H54 (cell line): ENCODE data around the gene SLC66A1.

Experiments
- DNase-seq: peaks from one replicate; pipeline ENCODE4 v3.0.0; 2011; ENCODE audit warnings: low spot score, mixed read lengths; ENCODE audit not compliant: insufficient read length
- FAIRE-seq: peaks from 3 replicates; lab custom pipeline; 2011; peaks lifted over from hg19 to GRCh38; lab: Jason Lieb, UNC
- POLR2A ChIP-seq: IDR thresholded peaks from 2 replicates; pipeline ENCODE4 v1.6.1; 2011; ENCODE audit warnings: low read depth, mild to moderate bottlenecking, low read length

SLC66A1 gene

DNA sequence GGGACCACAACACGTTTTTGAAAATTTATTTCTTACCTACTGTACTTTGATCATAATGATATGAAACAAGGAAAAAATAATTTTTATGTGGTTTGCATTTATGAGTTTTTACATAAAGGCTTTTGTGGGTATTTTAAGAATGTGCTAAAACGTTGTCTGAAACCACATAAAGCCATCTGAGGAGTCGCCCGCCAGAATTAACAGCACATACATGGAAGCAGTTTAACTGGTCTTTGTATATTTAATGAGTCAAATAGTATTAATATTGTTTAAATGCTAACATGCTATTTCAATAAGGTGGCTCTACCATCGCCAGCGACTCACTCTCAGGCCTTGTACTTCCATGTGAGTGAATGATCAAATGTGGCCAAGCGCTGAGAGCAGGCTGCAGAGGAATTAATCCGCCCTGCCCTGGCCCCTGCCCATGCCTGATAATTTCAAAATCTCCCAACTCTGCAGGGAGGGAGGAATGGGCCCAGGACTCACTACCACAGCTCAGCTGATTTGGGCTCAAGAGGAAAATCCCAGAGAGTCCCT lies 49.6 kb downstream of the SLC66A1 start:
- no peak for TF ChIP-seq POLR2A
- FAIRE-seq: no peak
- no peak for DNase-seq

- DNase-seq: no peak
- no peak for FAIRE-seq
- TF ChIP-seq POLR2A: no peak
These were observed 51.5 kb downstream of the SLC66A1 start for GRCh38 chr1:19363536-19364152.

DNA sequence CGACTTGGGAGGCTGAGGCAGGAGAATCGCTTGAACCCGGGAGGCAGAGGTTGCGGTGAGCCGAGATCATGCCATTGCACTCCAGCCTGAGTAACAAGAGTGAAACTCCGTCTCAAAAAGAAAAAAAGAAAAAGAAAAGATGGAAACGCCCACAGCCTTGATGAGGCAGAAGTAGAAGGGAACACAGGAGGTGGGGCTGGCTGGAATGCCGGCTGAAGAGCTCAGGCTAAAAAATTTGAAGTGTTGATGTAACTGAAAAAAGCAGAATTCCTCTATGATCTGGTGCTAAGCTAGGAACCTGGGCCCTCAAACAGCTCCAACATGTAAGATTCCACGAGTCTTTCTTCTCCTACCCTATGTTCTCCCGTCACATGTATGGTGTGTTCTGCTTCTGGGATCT lies 53.6 kb downstream of the SLC66A1 start:
- FAIRE-seq (no peak), DNase-seq (no peak)
- TF ChIP-seq POLR2A: no peak

DNA sequence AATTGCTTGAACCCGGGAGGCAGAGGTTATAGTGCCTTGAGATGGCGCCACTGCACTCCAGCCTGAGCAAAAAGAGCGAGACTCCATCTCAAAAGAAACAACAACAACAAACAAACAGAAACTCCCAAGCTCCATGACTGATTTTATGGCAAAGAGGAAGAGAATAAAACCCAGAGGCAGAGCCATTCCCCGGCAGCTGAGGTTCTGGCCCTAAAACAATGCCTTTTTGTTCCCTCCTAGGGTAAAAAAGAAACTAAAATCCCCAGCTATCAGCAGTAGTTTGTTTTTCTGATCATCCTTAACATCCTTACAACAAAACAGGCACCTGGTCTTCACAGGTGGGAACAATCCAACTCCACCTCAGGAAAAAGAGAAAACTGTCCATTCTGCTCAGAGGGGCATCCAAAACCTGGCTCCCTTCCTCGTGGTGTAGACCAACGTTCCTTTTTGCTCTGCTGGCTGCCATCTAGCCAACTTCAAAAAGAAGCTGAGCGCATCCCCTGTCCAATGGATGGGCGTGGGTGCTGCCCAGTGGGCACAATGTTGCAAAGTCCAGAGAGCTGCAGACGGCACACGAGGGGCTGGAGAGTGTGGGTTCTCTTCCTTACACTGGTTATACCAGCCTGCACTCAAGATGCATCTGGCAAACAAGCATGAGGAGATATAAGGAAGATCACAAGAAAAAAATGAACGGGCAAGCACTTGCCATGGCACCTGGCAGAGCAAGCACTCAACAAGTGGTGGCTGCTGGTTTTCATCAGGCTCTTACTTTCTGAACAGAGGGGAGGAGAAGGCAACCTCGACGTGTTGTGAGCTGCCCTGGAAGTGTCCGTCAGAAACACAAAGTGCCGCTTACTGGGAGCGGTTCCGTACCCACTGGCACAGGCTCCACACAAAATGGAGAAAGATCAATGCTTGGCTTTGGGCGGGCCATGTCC lies 54.7 kb downstream of the SLC66A1 start:
- no peak for TF ChIP-seq POLR2A
- DNase-seq (no peak), FAIRE-seq (no peak)

DNA sequence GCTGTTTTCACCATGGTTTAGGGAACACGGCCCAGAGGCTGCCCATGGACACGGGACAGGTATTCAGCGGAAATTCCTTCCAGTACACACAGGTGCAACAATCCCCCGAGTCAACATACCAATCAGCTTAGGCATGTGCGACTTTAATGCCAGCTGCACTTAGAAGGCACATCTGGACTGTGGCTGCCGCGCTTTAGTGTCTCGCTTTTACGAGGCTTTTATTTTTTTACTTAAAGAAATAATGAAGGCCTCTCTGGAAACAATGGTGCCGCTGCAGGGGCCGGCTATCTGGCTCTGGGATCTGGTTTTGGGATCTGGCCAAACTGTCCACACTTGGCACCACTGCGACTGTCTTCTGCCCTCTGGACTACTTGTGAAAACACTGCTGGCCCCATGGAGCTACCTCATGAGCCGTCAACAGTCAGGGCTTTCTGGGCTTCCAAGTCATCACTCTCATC lies 55.5 kb downstream of the SLC66A1 start:
- no peak for FAIRE-seq
- DNase-seq: no peak
- no peak for TF ChIP-seq POLR2A

GRCh38 chr1:19368050-19368449 lies 55.9 kb downstream of the SLC66A1 start:
- DNase-seq (no peak), FAIRE-seq (no peak)
- TF ChIP-seq POLR2A: no peak

- DNase-seq (no peak), FAIRE-seq (no peak)
- TF ChIP-seq POLR2A: no peak
These were observed 56.8 kb downstream of the SLC66A1 start for GRCh38 chr1:19368964-19369363.

GRCh38 chr1:19369396-19370090 lies 57.4 kb downstream of the SLC66A1 start:
- DNase-seq (no peak), FAIRE-seq (no peak)
- TF ChIP-seq POLR2A: no peak

DNA sequence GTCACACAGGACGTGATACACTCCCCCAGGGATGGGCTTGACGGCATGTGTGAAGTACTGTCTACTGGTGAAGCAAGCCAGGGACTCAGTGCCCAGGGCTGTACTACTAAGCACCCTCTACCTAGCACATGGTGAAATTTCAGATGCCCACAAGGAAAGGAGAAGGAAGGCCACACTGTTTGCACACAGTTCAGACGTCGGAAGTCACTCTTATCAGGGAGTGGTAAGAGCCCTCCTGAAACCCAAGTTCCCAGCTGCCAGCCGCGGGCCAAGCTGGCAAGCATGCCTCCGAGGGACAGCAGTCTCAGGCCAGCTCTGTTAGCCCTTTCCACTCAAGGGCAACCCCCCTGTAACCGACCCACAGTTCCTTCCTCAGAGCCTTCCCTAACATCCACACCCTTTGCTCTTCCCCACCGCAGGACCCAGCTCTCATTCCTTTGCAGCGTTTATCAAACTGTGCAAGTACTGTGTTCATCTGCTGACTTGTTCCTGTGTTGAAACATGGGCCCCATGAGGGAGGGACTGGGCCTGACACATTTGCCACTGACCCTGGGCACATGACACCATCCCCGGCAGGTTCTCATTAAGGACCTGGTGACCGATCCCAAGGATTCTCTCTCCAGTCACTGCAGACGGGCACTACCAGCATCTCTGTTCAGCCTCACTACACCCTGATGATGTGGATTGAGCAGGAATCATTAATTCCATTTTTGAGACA lies 58.5 kb downstream of the SLC66A1 start:
- TF ChIP-seq POLR2A: no peak
- FAIRE-seq: no peak
- DNase-seq: no peak

DNA sequence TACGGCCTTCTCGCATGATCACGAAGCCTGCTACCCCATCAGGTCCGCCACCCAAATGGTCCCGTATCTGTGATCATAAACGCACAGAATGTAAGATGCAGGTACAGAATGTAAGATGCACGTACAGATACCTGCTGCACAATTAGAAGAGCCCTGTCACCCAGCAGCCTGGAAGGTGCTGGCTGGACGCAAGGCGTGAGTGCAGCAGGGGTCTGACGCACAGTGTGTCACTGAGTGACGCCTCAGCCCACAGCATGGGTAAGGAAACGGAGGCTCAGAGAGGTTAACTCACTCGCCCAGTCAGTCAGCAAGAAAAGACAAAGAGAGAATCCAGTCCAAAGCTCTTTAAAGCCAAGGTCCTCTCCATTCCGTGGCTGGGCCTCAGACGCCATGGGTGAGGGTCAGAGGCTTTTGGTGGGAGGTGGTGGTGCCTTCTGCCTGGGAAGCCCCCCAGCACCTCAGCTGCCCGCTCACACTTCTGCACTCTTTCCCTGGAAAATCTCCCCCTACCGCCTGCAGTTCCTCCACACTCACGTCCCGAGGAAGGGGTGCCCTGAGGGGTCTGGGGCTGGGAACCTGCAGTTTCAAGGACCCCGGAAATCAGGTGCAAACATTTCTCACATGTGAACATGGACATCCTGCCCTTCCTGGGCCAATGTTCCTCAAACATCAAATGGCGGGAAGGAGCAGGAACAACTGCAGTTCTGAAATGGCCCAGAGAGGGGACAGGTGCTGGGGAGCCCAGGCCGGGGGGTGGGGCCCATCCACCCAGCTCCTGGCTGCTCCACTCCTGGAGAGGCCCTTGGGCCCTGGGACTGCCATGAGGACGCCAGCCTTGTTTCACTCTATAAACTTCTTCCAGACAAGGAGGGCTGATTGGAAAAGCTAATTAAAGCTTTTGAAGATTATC lies 59.4 kb downstream of the SLC66A1 start:
- DNase-seq (no peak), FAIRE-seq (no peak)
- no peak for TF ChIP-seq POLR2A

DNA sequence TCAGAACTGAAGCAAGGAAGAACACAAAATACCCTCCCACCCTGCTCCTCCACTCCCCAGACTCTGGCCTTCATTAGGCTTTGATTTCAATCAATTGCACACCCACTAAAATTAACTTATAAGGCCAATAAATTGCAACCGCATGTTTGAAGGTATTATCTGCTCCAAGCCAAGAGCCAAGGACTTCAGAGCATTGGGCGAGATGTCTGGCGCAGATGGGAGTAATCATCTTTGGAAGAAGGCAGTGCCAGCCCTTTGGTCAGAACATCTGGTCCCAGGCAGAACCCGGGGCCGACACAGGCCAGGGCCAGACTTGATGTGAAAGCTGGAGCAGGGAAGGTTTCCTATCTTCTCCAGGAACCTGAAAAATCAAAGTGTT lies 60.0 kb downstream of the SLC66A1 start:
- no peak for TF ChIP-seq POLR2A
- FAIRE-seq: no peak

DNA sequence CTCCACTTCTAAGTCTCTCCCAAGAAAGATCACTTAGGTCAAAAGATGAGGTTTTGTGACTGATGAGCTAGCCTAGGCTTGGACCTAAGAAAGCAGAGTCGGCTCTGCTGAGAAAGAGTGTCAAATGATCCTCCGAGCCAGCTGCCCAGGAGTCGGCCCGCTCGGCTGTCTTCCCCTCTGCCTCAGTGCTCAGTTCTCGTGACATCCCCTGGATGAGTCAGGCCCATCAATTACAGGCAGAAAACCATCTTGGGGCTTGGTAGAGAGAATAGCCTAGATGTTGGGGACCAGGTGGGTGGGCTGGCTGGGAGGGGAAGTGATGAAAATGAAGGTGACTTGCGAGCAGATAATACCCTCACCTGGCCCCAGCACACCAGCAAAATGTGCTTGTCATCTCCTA lies 60.5 kb downstream of the SLC66A1 start:
- FAIRE-seq (no peak), DNase-seq (no peak)
- TF ChIP-seq POLR2A: no peak

More for the DNA sequence above, 60.0 kb downstream of the SLC66A1 start:
- DNase-seq: no peak
